ENCODE data around the gene EGR4. TPM values are rescaled to one million over a fixed set of nuclear protein-coding genes. Genes with fewer than 3 reads are reported as not detected.

EGR4 gene
- polyA plus RNA-seq, 3 donors: 0.12 to 0.15 TPM; not detected in 1

GRCh38 chr2:73258913-73259215 lies 34.5 kb downstream of the EGR4 start:
- H3K36me3 ChIP-seq (replicated peaks in 1 of 2; ENCODE audit: control insufficient read depth in 1 of 2, insufficient read depth in 2 of 2, low read length in 2 of 2): peaks cover 38 to 79% of the 10 kb centered on the region in 2 donors
- H2AFZ ChIP-seq (ENCODE audit: insufficient read depth, low read depth, low read length, poor library complexity, severe bottlenecking): no peak overlapping the region
- Mint-ChIP-seq H3K27ac (peak overlapping the region in 2 of 7 donors; percentile 32 to 75), H3K27me3 (ENCODE audit: low read depth in 3 of 3) (peaks cover 1% of the 10 kb centered on the region in 3 donors), H3K36me3 (peaks cover 38 to 50% of the 10 kb centered on the region in 2 donors), H3K4me3 (no peak overlapping the region), H3K9me3 (no peaks in the 10 kb centered on the region), H3K4me1 (peaks cover 7% of the 10 kb centered on the region)
- no peaks in the 10 kb centered on the region for H4K20me1 ChIP-seq (ENCODE audit: insufficient read depth, low read length)
- no peaks in the 10 kb centered on the region for H3K79me2 ChIP-seq (ENCODE audit: insufficient read depth, low read length)
- H3K4me3 ChIP-seq (replicated peaks in 1 of 3; ENCODE audit: low read depth in 2 of 3, low read length in 3 of 3): no peak overlapping the region
- WGBS (ENCODE audit: insufficient coverage): over 99% methylated on average over 8 of the region's 9 CpGs
- intact Hi-C loops (cut with micrococcal nuclease): no loop called here
- no peak overlapping the region for H3K27ac ChIP-seq (ENCODE audit: low read depth in 1 of 2, low read length in 2 of 2)
- H3K9me3 ChIP-seq (replicated peaks in 1 of 2; ENCODE audit: control insufficient read depth in 1 of 2, insufficient read depth in 1 of 2, low read length in 2 of 2): no peaks in the 10 kb centered on the region
- DNase-seq: no peak
- H3K4me1 ChIP-seq (ENCODE audit: control insufficient read depth in 1 of 2, insufficient read depth in 2 of 2, low read length in 2 of 2): peaks cover 0 to 3% of the 10 kb centered on the region in 2 donors
- no peak for TF ChIP-seq CTCF (IDR thresholded peaks at IDR 0.05)
- H3K4me2 ChIP-seq (replicated peaks; ENCODE audit: extremely low read depth, low read length, poor library complexity, severe bottlenecking): no peak overlapping the region
- H3K9ac ChIP-seq (ENCODE audit: insufficient read depth, low read length, poor library complexity, severe bottlenecking): no peak overlapping the region
- no peaks in the 10 kb centered on the region for H3K27me3 ChIP-seq (ENCODE audit: control insufficient read depth in 2 of 2, insufficient read depth in 2 of 2, low read length in 2 of 2)

- no peak for DNase-seq
- Histone ChIP-seq H3K4me2 (replicated peaks; ENCODE audit: extremely low read depth, low read length, poor library complexity, severe bottlenecking) (no peak overlapping the region), H3K27ac (ENCODE audit: low read depth in 1 of 2, low read length in 2 of 2) (no peak overlapping the region), H3K4me3 (replicated peaks in 1 of 3; ENCODE audit: low read depth in 2 of 3, low read length in 3 of 3) (no peak overlapping the region), H3K36me3 (replicated peaks in 1 of 2; ENCODE audit: control insufficient read depth in 1 of 2, insufficient read depth in 2 of 2, low read length in 2 of 2) (peaks cover 33 to 79% of the 10 kb centered on the region in 2 donors), H3K9ac (ENCODE audit: insufficient read depth, low read length, poor library complexity, severe bottlenecking) (no peak overlapping the region), H3K27me3 (ENCODE audit: control insufficient read depth in 2 of 2, insufficient read depth in 2 of 2, low read length in 2 of 2) (no peaks in the 10 kb centered on the region), H4K20me1 (ENCODE audit: insufficient read depth, low read length) (no peaks in the 10 kb centered on the region), H3K79me2 (ENCODE audit: insufficient read depth, low read length) (no peaks in the 10 kb centered on the region), H2AFZ (ENCODE audit: insufficient read depth, low read depth, low read length, poor library complexity, severe bottlenecking) (no peak overlapping the region), H3K4me1 (ENCODE audit: control insufficient read depth in 1 of 2, insufficient read depth in 2 of 2, low read length in 2 of 2) (peaks cover 0 to 8% of the 10 kb centered on the region in 2 donors), H3K9me3 (replicated peaks in 1 of 2; ENCODE audit: control insufficient read depth in 1 of 2, insufficient read depth in 1 of 2, low read length in 2 of 2) (no peaks in the 10 kb centered on the region)
- Mint-ChIP-seq H3K4me3 (no peak overlapping the region), H3K27me3 (ENCODE audit: low read depth in 3 of 3) (peaks cover 1% of the 10 kb centered on the region in 3 donors), H3K36me3 (peaks cover 36 to 47% of the 10 kb centered on the region in 2 donors), H3K27ac (peak overlapping the region in 1 of 7 donors; percentile 32), H3K9me3 (no peaks in the 10 kb centered on the region), H3K4me1 (peaks cover 9% of the 10 kb centered on the region)
- 89% methylated on average over 5 of the region's 8 CpGs for WGBS (ENCODE audit: insufficient coverage)
- intact Hi-C loops (cut with micrococcal nuclease): no loop called here
- TF ChIP-seq CTCF (IDR thresholded peaks at IDR 0.05): no peak
Measured at GRCh38 chr2:73258186-73258912, 35.0 kb downstream of the EGR4 start.
